ENCODE results near the gene RNF220.

The RNF220 gene

GRCh38 chr1:44431861-44432260 is 26.8 kb downstream of the RNF220 start:
- no peak for DNase-seq (ENCODE audit: low spot score)
- no peak for FAIRE-seq

GRCh38 chr1:44433209-44433608 is 28.2 kb downstream of the RNF220 start:
- DNase-seq (ENCODE audit: low spot score), result no peak
- FAIRE-seq, result no peak

- DNase-seq (ENCODE audit: low spot score) (no peak), FAIRE-seq (peak; percentile 35)
Observed at GRCh38 chr1:44436401-44437106, 31.5 kb downstream of the RNF220 start.

GRCh38 chr1:44437107-44437716 is 32.2 kb downstream of the RNF220 start:
- FAIRE-seq (peak; percentile 85), DNase-seq (ENCODE audit: low spot score) (peak; percentile 57)

- DNase-seq (ENCODE audit: low spot score), result no peak
- FAIRE-seq, result no peak
Observed at GRCh38 chr1:44442791-44443190, 37.7 kb downstream of the RNF220 start.

GRCh38 chr1:44447051-44447810 is 42.2 kb downstream of the RNF220 start:
- no peak for FAIRE-seq

GRCh38 chr1:44453798-44454349 is 48.8 kb downstream of the RNF220 start:
- DNase-seq (ENCODE audit: low spot score) (no peak), FAIRE-seq (no peak)

More at GRCh38 chr1:44447051-44447810, 42.2 kb downstream of the RNF220 start:
- DNase-seq (ENCODE audit: low spot score), result no peak

- no peak for DNase-seq (ENCODE audit: low spot score)
- no peak for FAIRE-seq
Observed at GRCh38 chr1:44454704-44455103, 49.6 kb downstream of the RNF220 start.

- FAIRE-seq, result no peak
- DNase-seq (ENCODE audit: low spot score), result no peak
Observed at GRCh38 chr1:44460107-44460882, 55.2 kb downstream of the RNF220 start.

GRCh38 chr1:44464361-44464760 is 59.3 kb downstream of the RNF220 start:
- DNase-seq (ENCODE audit: low spot score) (peak; percentile 37), FAIRE-seq (no peak)

GRCh38 chr1:44467566-44467965 is 62.5 kb downstream of the RNF220 start:
- FAIRE-seq, result no peak
- DNase-seq (ENCODE audit: low spot score), result no peak

GRCh38 chr1:44471911-44472453 is 66.9 kb downstream of the RNF220 start:
- DNase-seq (ENCODE audit: low spot score) (no peak), FAIRE-seq (no peak)

- DNase-seq (ENCODE audit: low spot score) (no peak), FAIRE-seq (no peak)
Observed at GRCh38 chr1:44472620-44473525, 67.8 kb downstream of the RNF220 start.

GRCh38 chr1:44476891-44477290 is 71.8 kb downstream of the RNF220 start:
- DNase-seq (ENCODE audit: low spot score) (no peak), FAIRE-seq (no peak)

GRCh38 chr1:44481701-44482100 is 76.6 kb downstream of the RNF220 start:
- FAIRE-seq, result no peak
- no peak for DNase-seq (ENCODE audit: low spot score)

GRCh38 chr1:44483089-44483874 is 78.2 kb downstream of the RNF220 start:
- DNase-seq (ENCODE audit: low spot score), result no peak
- FAIRE-seq, result no peak

GRCh38 chr1:44484155-44484688 is 79.2 kb downstream of the RNF220 start:
- peak; percentile 84 for FAIRE-seq
- peak; percentile 94 for DNase-seq (ENCODE audit: low spot score)

- FAIRE-seq, result peak; percentile 86
- DNase-seq (ENCODE audit: low spot score), result peak; percentile 74
Observed at GRCh38 chr1:44485229-44485933, 80.3 kb downstream of the RNF220 start.

All from RCC 7860 (cell line).